Measurements from ENCODE around the gene TNFAIP6. TPM values are rescaled to one million over a fixed set of nuclear protein-coding genes. Genes with fewer than 3 reads are reported as not detected.

TNFAIP6 gene
- total RNA-seq, 1 donor from 2014 or later: 2.3 TPM

DNA sequence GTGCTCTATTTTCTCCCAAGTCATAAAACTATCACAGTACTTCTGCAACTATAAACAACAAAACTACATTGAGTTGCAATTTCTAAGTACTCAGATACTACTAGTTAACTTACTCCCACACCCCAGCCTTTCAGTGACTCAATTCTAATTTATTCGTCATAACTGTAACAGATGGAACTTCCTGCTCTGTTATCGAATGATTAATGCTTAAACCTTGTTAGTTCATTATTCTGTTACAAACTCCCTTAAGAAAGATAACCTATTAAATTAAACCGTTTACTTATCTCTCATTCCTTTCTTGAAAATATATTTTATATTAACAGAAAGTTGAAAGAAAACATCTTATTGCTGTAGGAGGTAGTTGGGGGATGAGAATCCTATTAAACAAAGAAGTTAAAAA lies 17.0 kb downstream of the TNFAIP6 start:
- TF ChIP-seq, protein P1, sequence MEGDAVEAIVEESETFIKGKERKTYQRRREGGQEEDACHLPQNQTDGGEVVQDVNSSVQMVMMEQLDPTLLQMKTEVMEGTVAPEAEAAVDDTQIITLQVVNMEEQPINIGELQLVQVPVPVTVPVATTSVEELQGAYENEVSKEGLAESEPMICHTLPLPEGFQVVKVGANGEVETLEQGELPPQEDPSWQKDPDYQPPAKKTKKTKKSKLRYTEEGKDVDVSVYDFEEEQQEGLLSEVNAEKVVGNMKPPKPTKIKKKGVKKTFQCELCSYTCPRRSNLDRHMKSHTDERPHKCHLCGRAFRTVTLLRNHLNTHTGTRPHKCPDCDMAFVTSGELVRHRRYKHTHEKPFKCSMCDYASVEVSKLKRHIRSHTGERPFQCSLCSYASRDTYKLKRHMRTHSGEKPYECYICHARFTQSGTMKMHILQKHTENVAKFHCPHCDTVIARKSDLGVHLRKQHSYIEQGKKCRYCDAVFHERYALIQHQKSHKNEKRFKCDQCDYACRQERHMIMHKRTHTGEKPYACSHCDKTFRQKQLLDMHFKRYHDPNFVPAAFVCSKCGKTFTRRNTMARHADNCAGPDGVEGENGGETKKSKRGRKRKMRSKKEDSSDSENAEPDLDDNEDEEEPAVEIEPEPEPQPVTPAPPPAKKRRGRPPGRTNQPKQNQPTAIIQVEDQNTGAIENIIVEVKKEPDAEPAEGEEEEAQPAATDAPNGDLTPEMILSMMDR (IDR thresholded peaks at IDR 0.05; ENCODE audit: insufficient read depth, low read length, poor library complexity, severe bottlenecking): no peak
- no peak overlapping the region for H3K4me3 ChIP-seq (ENCODE audit: low read depth, low read length)
- H3K27me3 ChIP-seq (ENCODE audit: control insufficient read depth, insufficient read depth, low read length): no peaks in the 10 kb centered on the region
- DNase-seq (ENCODE audit: low read depth): peak; percentile 69
- H3K36me3 ChIP-seq (ENCODE audit: control insufficient read depth, insufficient read depth, low read length): no peaks in the 10 kb centered on the region

DNA sequence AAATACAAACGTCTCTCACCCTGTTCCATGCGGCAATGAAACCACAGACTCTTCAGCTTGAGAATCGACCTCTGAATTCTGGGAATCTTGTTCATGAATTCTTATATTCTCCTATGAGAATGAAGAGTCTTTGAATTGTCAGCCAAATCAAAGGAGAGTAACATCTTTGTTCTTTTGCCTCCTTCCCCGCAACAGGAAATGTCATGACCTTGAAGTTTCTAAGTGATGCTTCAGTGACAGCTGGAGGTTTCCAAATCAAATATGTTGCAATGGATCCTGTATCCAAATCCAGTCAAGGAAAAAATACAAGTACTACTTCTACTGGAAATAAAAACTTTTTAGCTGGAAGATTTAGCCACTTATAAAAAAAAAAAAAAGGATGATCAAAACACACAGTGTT lies 21.8 kb downstream of the TNFAIP6 start:
- Histone ChIP-seq H3K27me3 (ENCODE audit: control insufficient read depth, insufficient read depth, low read length) (no peaks in the 10 kb centered on the region), H3K4me3 (ENCODE audit: low read depth, low read length) (no peak overlapping the region), H3K36me3 (ENCODE audit: control insufficient read depth, insufficient read depth, low read length) (no peaks in the 10 kb centered on the region)
- TF ChIP-seq, protein P1 (IDR thresholded peaks at IDR 0.05; ENCODE audit: insufficient read depth, low read length, poor library complexity, severe bottlenecking): no peak
- no peak for DNase-seq (ENCODE audit: low read depth)

DNA sequence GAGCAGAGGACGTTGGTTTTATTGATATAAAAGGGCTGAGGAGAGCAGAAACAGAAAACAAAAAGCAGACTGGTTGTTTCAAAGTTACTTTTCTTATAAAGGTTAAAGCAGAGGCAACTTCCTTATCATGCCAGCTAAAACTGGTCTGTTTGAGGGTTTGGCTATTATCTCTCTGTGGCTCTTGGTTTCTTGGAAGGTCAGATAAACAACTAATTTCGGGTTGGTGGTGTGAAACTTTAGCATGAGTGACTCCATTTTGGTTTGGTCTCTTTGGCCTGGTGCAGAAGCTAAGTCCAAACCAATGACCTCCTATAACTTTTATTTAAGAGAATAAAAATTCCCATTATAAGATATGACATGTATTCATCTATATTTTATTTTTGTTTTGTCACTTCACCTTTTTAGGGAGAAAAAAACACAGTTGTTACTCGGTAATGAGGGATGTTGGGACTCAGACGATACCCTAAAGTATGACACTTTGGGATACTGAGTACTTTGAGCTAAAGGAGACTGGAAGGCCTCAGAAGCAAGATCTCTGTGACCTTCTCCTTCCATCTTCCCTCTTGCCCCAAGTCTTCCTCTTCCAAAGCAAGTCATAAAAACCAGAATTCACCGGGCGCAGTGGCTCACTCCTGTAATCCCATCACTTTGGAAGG lies 23.3 kb downstream of the TNFAIP6 start:
- no peaks in the 10 kb centered on the region for H3K36me3 ChIP-seq (ENCODE audit: control insufficient read depth, insufficient read depth, low read length)

DNA sequence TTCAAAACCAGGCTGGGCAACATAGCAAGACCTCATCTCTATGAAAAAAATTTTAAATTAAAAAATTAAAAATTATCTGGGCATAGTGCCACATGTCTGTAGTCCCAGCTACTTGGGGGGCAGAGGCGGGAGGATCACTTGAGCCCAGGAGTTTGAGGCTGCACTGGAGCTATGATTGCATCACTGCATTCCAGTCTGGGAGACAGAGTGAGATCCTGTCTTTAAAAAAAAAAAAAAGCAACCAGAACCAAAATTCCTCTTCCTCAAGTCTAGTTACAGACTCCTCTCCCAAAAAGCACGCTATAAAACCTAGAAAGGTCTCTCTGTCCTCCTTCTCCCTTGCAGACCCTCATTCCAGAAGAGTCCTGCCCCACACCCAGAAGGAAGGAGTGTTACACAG lies 23.9 kb downstream of the TNFAIP6 start:
- TF ChIP-seq, protein P1 (IDR thresholded peaks at IDR 0.05; ENCODE audit: insufficient read depth, low read length, poor library complexity, severe bottlenecking): no peak
- H3K4me3 ChIP-seq (ENCODE audit: low read depth, low read length): no peak overlapping the region
- no peaks in the 10 kb centered on the region for H3K27me3 ChIP-seq (ENCODE audit: control insufficient read depth, insufficient read depth, low read length)
- no peaks in the 10 kb centered on the region for H3K36me3 ChIP-seq (ENCODE audit: control insufficient read depth, insufficient read depth, low read length)
- no peak for DNase-seq (ENCODE audit: low read depth)

More for the DNA sequence above, 23.3 kb downstream of the TNFAIP6 start:
- Histone ChIP-seq H3K27me3 (ENCODE audit: control insufficient read depth, insufficient read depth, low read length) (no peaks in the 10 kb centered on the region), H3K4me3 (ENCODE audit: low read depth, low read length) (no peak overlapping the region)
- no peak for DNase-seq (ENCODE audit: low read depth)
- TF ChIP-seq, protein P1 (IDR thresholded peaks at IDR 0.05; ENCODE audit: insufficient read depth, low read length, poor library complexity, severe bottlenecking): no peak

DNA sequence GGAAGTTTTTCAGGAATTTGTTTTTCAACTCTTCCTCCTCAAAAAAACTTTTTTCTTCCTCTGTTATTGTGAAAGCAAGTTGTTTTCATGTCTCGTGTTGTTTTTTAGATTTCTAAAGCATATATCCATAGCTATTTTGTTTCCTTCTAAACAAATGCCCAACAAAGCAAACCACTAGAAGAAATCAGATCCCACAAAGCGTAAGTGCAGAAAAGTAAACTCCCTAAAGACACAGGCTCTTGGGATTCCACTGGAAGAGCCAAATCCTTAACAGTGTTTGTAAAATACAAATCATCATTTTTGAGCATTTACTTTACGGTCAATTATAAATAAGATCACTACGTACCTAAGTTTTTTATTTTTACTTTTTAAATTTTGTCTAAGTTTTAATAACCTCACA lies 30.6 kb downstream of the TNFAIP6 start:
- no peak for DNase-seq (ENCODE audit: low read depth)
- TF ChIP-seq, protein P1 (IDR thresholded peaks at IDR 0.05; ENCODE audit: insufficient read depth, low read length, poor library complexity, severe bottlenecking): no peak
- Histone ChIP-seq H3K27me3 (ENCODE audit: control insufficient read depth, insufficient read depth, low read length) (no peaks in the 10 kb centered on the region), H3K4me3 (ENCODE audit: low read depth, low read length) (no peak overlapping the region), H3K36me3 (ENCODE audit: control insufficient read depth, insufficient read depth, low read length) (no peaks in the 10 kb centered on the region)

DNA sequence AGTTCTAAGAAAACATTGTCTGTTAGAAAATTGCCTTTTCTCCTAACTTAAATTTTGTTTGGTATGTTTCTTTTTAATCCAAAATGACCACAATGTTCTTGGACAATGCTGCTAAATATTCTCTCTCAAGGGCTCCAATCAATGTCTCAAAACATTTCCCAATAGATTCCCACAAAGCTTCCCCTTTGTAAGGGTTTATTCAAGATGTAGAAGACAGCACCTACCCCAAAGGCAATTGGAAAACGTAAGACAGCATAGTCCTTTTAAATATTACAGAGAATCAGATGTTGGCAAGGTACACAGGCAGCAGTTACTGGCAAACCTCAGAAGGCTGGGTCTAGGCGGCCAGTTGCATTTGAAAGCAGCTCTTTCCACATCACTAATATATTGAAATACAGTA lies 34.0 kb downstream of the TNFAIP6 start:
- Histone ChIP-seq H3K36me3 (ENCODE audit: control insufficient read depth, insufficient read depth, low read length) (no peaks in the 10 kb centered on the region), H3K27me3 (ENCODE audit: control insufficient read depth, insufficient read depth, low read length) (no peaks in the 10 kb centered on the region), H3K4me3 (ENCODE audit: low read depth, low read length) (no peak overlapping the region)
- TF ChIP-seq, protein P1 (IDR thresholded peaks at IDR 0.05; ENCODE audit: insufficient read depth, low read length, poor library complexity, severe bottlenecking): no peak
- DNase-seq (ENCODE audit: low read depth): no peak

Data from kidney epithelial cell (primary cell).